Measurements from ENCODE around the gene CDK5. TPM values are rescaled to one million over a fixed set of nuclear protein-coding genes. Genes with fewer than 3 reads are reported as not detected.
A peak's percentile ranks its signal among the peaks of the same experiment; 100 is the strongest.

CDK5 gene
- total and polyA plus RNA-seq, 2 of the 13 experiments (the other 11 are each of a cell fraction or from before 2014, with no cell fraction given) = 16.4 to 21.3 TPM

DNA sequence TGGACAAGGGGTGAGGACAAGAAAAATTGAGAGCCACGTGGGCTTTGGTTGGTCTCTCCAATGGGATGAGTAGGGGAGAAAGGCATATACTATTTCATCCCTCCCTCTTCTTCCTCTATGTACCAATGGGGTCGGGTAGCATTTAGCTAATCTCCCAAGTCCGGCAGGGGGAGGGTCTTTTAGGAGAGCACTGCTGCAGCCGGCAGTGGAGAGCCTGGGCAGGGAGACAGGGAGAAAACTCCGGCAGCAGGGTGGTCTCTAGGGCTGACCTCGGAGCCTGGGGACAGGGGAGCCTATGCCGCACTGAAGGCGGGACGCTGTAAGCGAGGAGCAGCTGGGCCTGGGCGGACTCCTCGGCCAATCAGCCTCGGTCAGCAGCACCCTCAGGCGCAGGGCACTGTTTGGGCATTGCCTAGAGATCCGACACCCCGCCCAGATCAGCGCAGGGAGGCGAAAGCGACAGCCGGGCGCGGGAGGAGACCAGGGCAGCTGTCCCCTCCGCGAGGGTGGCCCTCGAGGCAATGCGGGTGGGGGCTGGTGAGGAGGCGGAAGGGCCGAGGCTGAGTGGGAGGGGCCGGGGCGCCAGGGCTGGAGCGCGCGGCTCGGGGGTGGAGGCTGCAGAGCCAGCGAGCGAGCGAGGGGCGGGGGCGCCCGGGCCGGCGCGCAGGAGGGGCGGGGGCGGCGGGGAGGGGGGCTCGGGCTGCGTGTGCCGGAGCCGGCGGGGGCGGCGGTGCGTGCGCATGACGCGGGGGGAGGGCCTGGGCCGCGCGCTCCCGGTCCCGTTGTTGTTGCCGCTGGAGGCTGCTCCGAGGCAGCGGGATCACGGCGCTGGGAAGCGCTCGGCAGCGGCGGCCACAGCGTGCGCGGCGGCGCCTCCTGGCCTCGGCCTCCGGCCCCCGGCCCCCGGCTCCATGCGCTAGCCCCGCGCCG, 28.3 kb upstream of the CDK5 start, which contains the start of gene AGAP3 (continued):
- TF ChIP-seq, protein P1, sequence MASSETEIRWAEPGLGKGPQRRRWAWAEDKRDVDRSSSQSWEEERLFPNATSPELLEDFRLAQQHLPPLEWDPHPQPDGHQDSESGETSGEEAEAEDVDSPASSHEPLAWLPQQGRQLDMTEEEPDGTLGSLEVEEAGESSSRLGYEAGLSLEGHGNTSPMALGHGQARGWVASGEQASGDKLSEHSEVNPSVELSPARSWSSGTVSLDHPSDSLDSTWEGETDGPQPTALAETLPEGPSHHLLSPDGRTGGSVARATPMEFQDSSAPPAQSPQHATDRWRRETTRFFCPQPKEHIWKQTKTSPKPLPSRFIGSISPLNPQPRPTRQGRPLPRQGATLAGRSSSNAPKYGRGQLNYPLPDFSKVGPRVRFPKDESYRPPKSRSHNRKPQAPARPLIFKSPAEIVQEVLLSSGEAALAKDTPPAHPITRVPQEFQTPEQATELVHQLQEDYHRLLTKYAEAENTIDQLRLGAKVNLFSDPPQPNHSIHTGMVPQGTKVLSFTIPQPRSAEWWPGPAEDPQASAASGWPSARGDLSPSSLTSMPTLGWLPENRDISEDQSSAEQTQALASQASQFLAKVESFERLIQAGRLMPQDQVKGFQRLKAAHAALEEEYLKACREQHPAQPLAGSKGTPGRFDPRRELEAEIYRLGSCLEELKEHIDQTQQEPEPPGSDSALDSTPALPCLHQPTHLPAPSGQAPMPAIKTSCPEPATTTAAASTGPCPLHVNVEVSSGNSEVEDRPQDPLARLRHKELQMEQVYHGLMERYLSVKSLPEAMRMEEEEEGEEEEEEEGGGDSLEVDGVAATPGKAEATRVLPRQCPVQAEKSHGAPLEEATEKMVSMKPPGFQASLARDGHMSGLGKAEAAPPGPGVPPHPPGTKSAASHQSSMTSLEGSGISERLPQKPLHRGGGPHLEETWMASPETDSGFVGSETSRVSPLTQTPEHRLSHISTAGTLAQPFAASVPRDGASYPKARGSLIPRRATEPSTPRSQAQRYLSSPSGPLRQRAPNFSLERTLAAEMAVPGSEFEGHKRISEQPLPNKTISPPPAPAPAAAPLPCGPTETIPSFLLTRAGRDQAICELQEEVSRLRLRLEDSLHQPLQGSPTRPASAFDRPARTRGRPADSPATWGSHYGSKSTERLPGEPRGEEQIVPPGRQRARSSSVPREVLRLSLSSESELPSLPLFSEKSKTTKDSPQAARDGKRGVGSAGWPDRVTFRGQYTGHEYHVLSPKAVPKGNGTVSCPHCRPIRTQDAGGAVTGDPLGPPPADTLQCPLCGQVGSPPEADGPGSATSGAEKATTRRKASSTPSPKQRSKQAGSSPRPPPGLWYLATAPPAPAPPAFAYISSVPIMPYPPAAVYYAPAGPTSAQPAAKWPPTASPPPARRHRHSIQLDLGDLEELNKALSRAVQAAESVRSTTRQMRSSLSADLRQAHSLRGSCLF (CRISPR knock-in tag; IDR thresholded peaks at IDR 0.05; ENCODE audit: borderline replicate concordance) = no peak
- no peak for TF ChIP-seq GPN1 (CRISPR knock-in tag; IDR thresholded peaks at IDR 0.05; ENCODE audit: borderline replicate concordance)
- TF ChIP-seq ZNF777 (CRISPR knock-in tag; IDR thresholded peaks at IDR 0.05) = peak; percentile 65; the same call in 1 of the 2 replicates
- TF ChIP-seq, protein P2, sequence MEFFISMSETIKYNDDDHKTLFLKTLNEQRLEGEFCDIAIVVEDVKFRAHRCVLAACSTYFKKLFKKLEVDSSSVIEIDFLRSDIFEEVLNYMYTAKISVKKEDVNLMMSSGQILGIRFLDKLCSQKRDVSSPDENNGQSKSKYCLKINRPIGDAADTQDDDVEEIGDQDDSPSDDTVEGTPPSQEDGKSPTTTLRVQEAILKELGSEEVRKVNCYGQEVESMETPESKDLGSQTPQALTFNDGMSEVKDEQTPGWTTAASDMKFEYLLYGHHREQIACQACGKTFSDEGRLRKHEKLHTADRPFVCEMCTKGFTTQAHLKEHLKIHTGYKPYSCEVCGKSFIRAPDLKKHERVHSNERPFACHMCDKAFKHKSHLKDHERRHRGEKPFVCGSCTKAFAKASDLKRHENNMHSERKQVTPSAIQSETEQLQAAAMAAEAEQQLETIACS (CRISPR knock-in tag; IDR thresholded peaks at IDR 0.05) = peak; percentile 83
- peak; percentile 29; the same call in 1 of the 2 replicates for TF ChIP-seq ETV5 (CRISPR knock-in tag; IDR thresholded peaks at IDR 0.05; ENCODE audit: borderline replicate concordance)
- peak; percentile 50; the same call in 1 of the 2 replicates for TF ChIP-seq RXRA (CRISPR knock-in tag; IDR thresholded peaks at IDR 0.05)
- TF ChIP-seq, protein P3, sequence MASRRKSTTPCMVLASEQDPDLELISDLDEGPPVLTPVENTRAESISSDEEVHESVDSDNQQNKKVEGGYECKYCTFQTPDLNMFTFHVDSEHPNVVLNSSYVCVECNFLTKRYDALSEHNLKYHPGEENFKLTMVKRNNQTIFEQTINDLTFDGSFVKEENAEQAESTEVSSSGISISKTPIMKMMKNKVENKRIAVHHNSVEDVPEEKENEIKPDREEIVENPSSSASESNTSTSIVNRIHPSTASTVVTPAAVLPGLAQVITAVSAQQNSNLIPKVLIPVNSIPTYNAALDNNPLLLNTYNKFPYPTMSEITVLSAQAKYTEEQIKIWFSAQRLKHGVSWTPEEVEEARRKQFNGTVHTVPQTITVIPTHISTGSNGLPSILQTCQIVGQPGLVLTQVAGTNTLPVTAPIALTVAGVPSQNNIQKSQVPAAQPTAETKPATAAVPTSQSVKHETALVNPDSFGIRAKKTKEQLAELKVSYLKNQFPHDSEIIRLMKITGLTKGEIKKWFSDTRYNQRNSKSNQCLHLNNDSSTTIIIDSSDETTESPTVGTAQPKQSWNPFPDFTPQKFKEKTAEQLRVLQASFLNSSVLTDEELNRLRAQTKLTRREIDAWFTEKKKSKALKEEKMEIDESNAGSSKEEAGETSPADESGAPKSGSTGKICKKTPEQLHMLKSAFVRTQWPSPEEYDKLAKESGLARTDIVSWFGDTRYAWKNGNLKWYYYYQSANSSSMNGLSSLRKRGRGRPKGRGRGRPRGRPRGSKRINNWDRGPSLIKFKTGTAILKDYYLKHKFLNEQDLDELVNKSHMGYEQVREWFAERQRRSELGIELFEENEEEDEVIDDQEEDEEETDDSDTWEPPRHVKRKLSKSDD (CRISPR knock-in tag; IDR thresholded peaks at IDR 0.05; ENCODE audit: low read depth) = no peak
- peak; percentile 36; the same call in 1 of the 2 replicates for TF ChIP-seq SAFB2 (CRISPR knock-in tag; IDR thresholded peaks at IDR 0.05; ENCODE audit: borderline replicate concordance, low read depth)
- TF ChIP-seq THAP7 (CRISPR knock-in tag; IDR thresholded peaks at IDR 0.05) = no peak
- TF ChIP-seq GATAD1 (CRISPR knock-in tag; IDR thresholded peaks at IDR 0.05) = peak; percentile 35; the same call in 1 of the 2 replicates
- TF ChIP-seq GFI1 (CRISPR knock-in tag; IDR thresholded peaks at IDR 0.05; ENCODE audit: borderline replicate concordance) = no peak
- peak; percentile 34; the same call in 1 of the 2 replicates for TF ChIP-seq SP5 (CRISPR knock-in tag; IDR thresholded peaks at IDR 0.05; ENCODE audit: borderline replicate concordance, low read depth)
- peak; percentile 33; the same call in 1 of the 2 replicates for TF ChIP-seq ZNF354B (CRISPR knock-in tag; IDR thresholded peaks at IDR 0.05)
- TF ChIP-seq BRD4 (CRISPR knock-in tag; IDR thresholded peaks at IDR 0.05) = no peak; the same call in 1 of the 2 replicates
- TF ChIP-seq FOXP4 (CRISPR knock-in tag; IDR thresholded peaks at IDR 0.05) = no peak
- TF ChIP-seq TOPORS (CRISPR knock-in tag; IDR thresholded peaks at IDR 0.05) = 0 out of 2 replicates have a peak, but pooled peaks have one; percentile 41

Data from HepG2 (cell line).